Spleen (tissue), 11 donors: ENCODE results near the gene KIF3A. TPM values are rescaled to one million over a fixed set of nuclear protein-coding genes. Genes with fewer than 3 reads are reported as not detected.

Experiments
- DNase-seq: peaks from one replicate; pipeline ENCODE4 v3.0.0-alpha.2; 2020
- H3K27ac ChIP-seq, 8 donors: fragments of 200-600 bp; sonication (generic) in 7 of 8; 1 replicate in 4 of 8; 2 replicates in 4 of 8; pipeline versions ENCODE4 v1.5.0 to v1.8.0; 2016 to 2021; ENCODE audit warnings: inconsistent platforms in 4 of 8, mild to moderate bottlenecking in 4 of 8, moderate library complexity in 1 of 8
- H3K27me3 ChIP-seq, 7 donors: fragments of 200-600 bp; sonication (generic) in 6 of 7; replicated peaks in 1 of 7; 1 replicate in 4 of 7; 2 replicates in 3 of 7; pipeline versions ENCODE4 v1.5.0 to v1.8.0; 2016 to 2021; ENCODE audit warnings: inconsistent platforms in 3 of 7, mild to moderate bottlenecking in 1 of 7
- H3K36me3 ChIP-seq, 6 donors: fragments of 200-600 bp; sonication (generic) in 5 of 6; 1 replicate in 4 of 6; 2 replicates in 2 of 6; pipeline versions ENCODE4 v1.5.0 to v1.8.0; 2016 to 2021; ENCODE audit warnings: inconsistent platforms in 2 of 6
- H3K4me1 ChIP-seq, 6 donors: fragments of 200-600 bp; sonication (generic) in 5 of 6; 1 replicate in 3 of 6; 2 replicates in 3 of 6; pipeline versions ENCODE4 v1.5.0 to v1.8.0; 2016 to 2021; ENCODE audit warnings: inconsistent platforms in 3 of 6
- H3K4me3 ChIP-seq, 8 donors: fragments of 200-600 bp; sonication (generic) in 7 of 8; 1 replicate in 4 of 8; 2 replicates in 4 of 8; pipeline versions ENCODE4 v1.5.0 to v1.8.0; 2016 to 2021; ENCODE audit warnings: inconsistent platforms in 4 of 8, mild to moderate bottlenecking in 4 of 8, moderate library complexity in 2 of 8
- H3K9me3 ChIP-seq, 8 donors: fragments of 200-600 bp; sonication (generic) in 7 of 8; 1 replicate in 4 of 8; 2 replicates in 4 of 8; pipeline versions ENCODE4 v1.5.0 to v1.8.0; 2016 to 2021; ENCODE audit warnings: inconsistent platforms in 4 of 8
- CTCF ChIP-seq, 11 experiments: fragments of 200-600 bp in 7 of 11; fragments of 450-650 bp in 4 of 11; sonication (generic) in 4 of 11; IDR thresholded peaks in 8 of 11; conservative IDR thresholded peaks in 3 of 11; 1 replicate in 7 of 11; 2 replicates in 4 of 11; pipeline versions ENCODE4 v1.4.0 to v1.8.0; 2016 to 2021; ENCODE audit warnings: antibody characterized with exemption in 11 of 11, inconsistent platforms in 4 of 11, mild to moderate bottlenecking in 1 of 11
- POLR2A ChIP-seq, 3 donors: fragments of 450-650 bp; IDR thresholded peaks; one replicate each; pipeline ENCODE4 v1.5.1; 2017; ENCODE audit warnings: antibody characterized with exemption in 3 of 3, mild to moderate bottlenecking in 1 of 3
- POLR2AphosphoS5 ChIP-seq, 3 donors: sonication (generic); formaldehyde crosslinking; IDR thresholded peaks; one replicate each; pipeline ENCODE4 v1.5.1; 2017; ENCODE audit warnings: antibody characterized with exemption in 3 of 3
- WGBS, 5 donors: extraction: QIAGEN DNeasy Blood & Tissue Kit in 3 of 5; methylation state at CpG; one replicate each; pipeline versions ENCODE4 v1.1.5 to v1.1.7; 2013 to 2018; 5-methylcytosine and 5-hydroxymethylcytosine counted together
- intact Hi-C: fragments of 100-400 bp; cut with DNase I; formaldehyde crosslinking; loops from one replicate; pipeline ENCODE4 v1.15.0; 2023; ENCODE audit warnings: low total_unique reads
- polyA plus RNA-seq, 3 donors: library from polyadenylated mRNA; stranded (reverse); fragments of 200-250 nt; gene quantifications; one replicate each; pipeline ENCODE4 v1.2.1, GENCODE V29; 2013
- total RNA-seq, 7 donors: library from RNA; depleted of rRNA in 3 of 7; stranded (reverse); fragments of >200 nt in 3 of 7; fragmentation: NEBNext Ultra II Directional in 4 of 7; extraction: Animal tissue kit (Norgen Biotek cat#: 25700) in 4 of 7; gene quantifications; one replicate each; pipeline versions ENCODE4 v1.1.0 to v1.2.1, GENCODE V29; 2016 to 2021
- donor health status: healthy with polysubstance abuse.
- donor health status: DM: no; HTN: no; CAD: no; lungs with moderate emphysema.
- donor health status: DM: no; HTN: no; CAD: no.
- donor health status: Bipolar disorder and iron deficiency.
- donor health status: healthy.
- donor health status: DM: no; HTN: no; CAD: no.
- donor health status: DM: yes; HTN: yes; CAD: no.

The KIF3A gene
- total and polyA plus RNA-seq, 10 donors, result 1.3 to 10.7 (median 6.7) TPM

- peaks cover 0 to 49% (median 19%) of the 10 kb centered on the region in 6 donors for H3K36me3 ChIP-seq
- no peaks in the 10 kb centered on the region for H3K9me3 ChIP-seq
- peak; percentile 48 for DNase-seq
- no peak overlapping the region for H3K4me3 ChIP-seq
- TF ChIP-seq CTCF (IDR thresholded peaks at IDR 0.05 in 8 of 11, conservative IDR thresholded peaks at IDR 0.05 in 3 of 11) (no peak), POLR2AphosphoS5 (IDR thresholded peaks at IDR 0.05) (no peak), POLR2A (IDR thresholded peaks at IDR 0.05) (no peak)
- WGBS, 5 donors, result 85 to 95% (median 92%) methylated on average over 10 to 12 of the region's 12 CpGs
- no peak overlapping the region for H3K27ac ChIP-seq
- intact Hi-C loops, result no loop called here
- peaks cover 0 to 15% (median under 1%) of the 10 kb centered on the region in 6 donors for H3K4me1 ChIP-seq
- no peaks in the 10 kb centered on the region for H3K27me3 ChIP-seq
Measured at GRCh38 chr5:132765311-132766019, 28.1 kb upstream of the KIF3A start.

GRCh38 chr5:132764671-132765238 lies 27.4 kb upstream of the KIF3A start:
- no peak for DNase-seq
- Histone ChIP-seq H3K9me3 (no peaks in the 10 kb centered on the region), H3K4me1 (peaks cover 0 to 14% (median 0%) of the 10 kb centered on the region in 6 donors), H3K27me3 (no peaks in the 10 kb centered on the region), H3K4me3 (no peak overlapping the region), H3K36me3 (peaks cover 0 to 56% (median 21%) of the 10 kb centered on the region in 6 donors), H3K27ac (no peak overlapping the region)
- TF ChIP-seq CTCF (IDR thresholded peaks at IDR 0.05 in 8 of 11, conservative IDR thresholded peaks at IDR 0.05 in 3 of 11), result no peak
- 87 to 99% (median 94%) methylated on average over 7 of the region's 7 CpGs for WGBS, 5 donors
- intact Hi-C loops, result no loop called here

GRCh38 chr5:132764051-132764450 lies 26.7 kb upstream of the KIF3A start:
- Histone ChIP-seq H3K36me3 (peaks cover 0 to 63% (median 21%) of the 10 kb centered on the region in 6 donors), H3K27ac (no peak overlapping the region), H3K9me3 (no peaks in the 10 kb centered on the region), H3K4me3 (no peak overlapping the region), H3K27me3 (no peaks in the 10 kb centered on the region), H3K4me1 (peaks cover 0 to 14% (median 0%) of the 10 kb centered on the region in 6 donors)
- DNase-seq, result no peak
- WGBS, 5 donors, result 91 to 98% (median 95%) methylated on average over 9 to 10 of the region's 10 CpGs
- TF ChIP-seq POLR2A (IDR thresholded peaks at IDR 0.05), result no peak
- no peak for TF ChIP-seq CTCF (IDR thresholded peaks at IDR 0.05 in 8 of 11, conservative IDR thresholded peaks at IDR 0.05 in 3 of 11)
- no peak for TF ChIP-seq POLR2AphosphoS5 (IDR thresholded peaks at IDR 0.05)
- intact Hi-C loops, result no loop called here
